HG03139 (cell line): ENCODE results near the gene PEX7.
A peak's percentile ranks its signal among the peaks of the same experiment; 100 is the strongest.
"Not testable (repeated sequence)": the region's sequence is repeated elsewhere in the genome, so short reads cannot be mapped to it uniquely, and the experiment has no call there.

Experiments used
- ATAC-seq: cut with Tn5 transposase; IDR thresholded peaks from one replicate; pipeline ENCODE4 v1.9.1; 2021; ENCODE audit not compliant: unreplicated experiment

The PEX7 gene

GRCh38 chr6:136790411-136791295 is 31.7 kb upstream of the PEX7 start:
- ATAC-seq = no peak

GRCh38 chr6:136791296-136792094 is 30.9 kb upstream of the PEX7 start:
- ATAC-seq = peak; percentile 33

- ATAC-seq = no peak
These were observed 30.3 kb upstream of the PEX7 start for GRCh38 chr6:136792095-136792409.

GRCh38 chr6:136792410-136793262 is 29.8 kb upstream of the PEX7 start, which contains the start of gene MAP3K5:
Gene MAP3K5, minus strand, starts transcription at chr6:136792477. Its CDS starts 320 bp downstream, at chr6:136792157.
- peak; percentile 58 for ATAC-seq

GRCh38 chr6:136793363-136793762 is 29.0 kb upstream of the PEX7 start:
- no peak for ATAC-seq

GRCh38 chr6:136795386-136795785 is 27.0 kb upstream of the PEX7 start:
- no peak for ATAC-seq

GRCh38 chr6:136795996-136796395 is 26.4 kb upstream of the PEX7 start:
- ATAC-seq = no peak

- no peak for ATAC-seq
These were observed 24.3 kb upstream of the PEX7 start for GRCh38 chr6:136798044-136798443.

GRCh38 chr6:136801581-136801980 is 20.8 kb upstream of the PEX7 start:
- no peak for ATAC-seq

- ATAC-seq = no peak
These were observed 18.8 kb upstream of the PEX7 start for GRCh38 chr6:136803608-136804007.

- ATAC-seq = no peak
These were observed 13.1 kb upstream of the PEX7 start for GRCh38 chr6:136809091-136809860.

- ATAC-seq = no peak
These were observed 11.1 kb upstream of the PEX7 start for GRCh38 chr6:136811272-136811671.

GRCh38 chr6:136812174-136812573 is 10.2 kb upstream of the PEX7 start:
- no peak for ATAC-seq

GRCh38 chr6:136815608-136816007 is 6.8 kb upstream of the PEX7 start:
- not testable (repeated sequence) for ATAC-seq

- ATAC-seq = no peak
These were observed 5.7 kb upstream of the PEX7 start for GRCh38 chr6:136816656-136817055.

- no peak for ATAC-seq
These were observed 1.8 kb upstream of the PEX7 start for GRCh38 chr6:136820561-136820960.

GRCh38 chr6:136822046-136822375 is 381 bp upstream of the PEX7 start:
- ATAC-seq = peak; percentile 2

- no peak for ATAC-seq
These were observed 802 bp downstream of the PEX7 start for GRCh38 chr6:136823128-136823660.

GRCh38 chr6:136826216-136826615 is 3.8 kb downstream of the PEX7 start:
- no peak for ATAC-seq

GRCh38 chr6:136831873-136832562 is 9.6 kb downstream of the PEX7 start:
- ATAC-seq = no peak
